GM12878 (cell line): ENCODE measurements around the gene CFB.

Experiments
- CHD4 ChIP-seq: fragments of 200-600 bp; sonication (generic); IDR thresholded peaks from 2 replicates; pipeline ENCODE4 v1.6.1; 2016; ENCODE audit warnings: mild to moderate bottlenecking
- PAX8 ChIP-seq: fragments of 450-650 bp; IDR thresholded peaks from 2 replicates; pipeline ENCODE4 v1.6.1; 2017; ENCODE audit warnings: mild to moderate bottlenecking, moderate library complexity
- RAD51 ChIP-seq: fragments of 450-650 bp; IDR thresholded peaks from 2 replicates; pipeline ENCODE4 v1.6.1; 2016; ENCODE audit warnings: moderate library complexity, mild to moderate bottlenecking, inconsistent platforms
- REST ChIP-seq: IDR thresholded peaks from 2 replicates; pipeline ENCODE4 v1.6.1; 2012; ENCODE audit warnings: mild to moderate bottlenecking, low read depth, low read length
- SIN3A ChIP-seq: IDR thresholded peaks from 2 replicates; pipeline ENCODE4 v1.6.1; 2012; ENCODE audit warnings: low read depth, low read length, improper control_type of control experiment
- TF ChIP-seq, protein P1 (sequence below): fragments of 450-650 bp; IDR thresholded peaks from 2 replicates; pipeline ENCODE4 v1.6.1; 2017; ENCODE audit warnings: mild to moderate bottlenecking, low read depth, inconsistent platforms; ENCODE audit not compliant: poor library complexity, severe bottlenecking

DNA sequence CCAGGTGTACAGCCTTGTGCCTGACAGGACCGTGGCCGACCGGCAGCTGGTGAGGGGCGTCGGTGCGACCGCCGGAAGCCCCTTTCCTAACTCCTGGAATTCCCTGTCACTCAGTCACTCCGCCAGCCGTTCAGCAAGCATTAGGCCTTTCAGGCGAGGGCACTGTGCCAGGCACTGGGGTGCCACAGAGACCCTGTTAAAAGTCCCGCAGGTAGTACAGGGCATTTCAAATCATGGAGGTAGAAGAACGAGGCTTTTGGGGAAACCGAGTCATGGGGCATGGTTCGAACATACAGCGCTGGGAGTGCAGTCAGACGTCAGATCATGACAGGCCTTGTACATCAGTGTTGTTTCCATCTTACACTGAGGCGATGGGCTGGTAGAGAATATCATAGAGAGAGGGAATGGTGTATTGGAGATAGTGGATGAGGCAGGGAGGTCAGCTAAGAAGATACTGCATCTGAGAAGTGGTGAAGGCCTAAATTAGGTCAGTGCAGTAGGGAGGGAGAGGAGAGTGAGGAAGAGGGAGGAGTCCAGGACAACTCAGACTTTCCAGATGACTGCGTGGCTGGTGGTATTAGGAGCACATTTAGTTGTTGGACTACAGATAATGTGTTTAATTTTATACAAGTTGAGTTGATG lies 26.9 kb downstream of the CFB start:
- TF ChIP-seq SIN3A (no peak), REST (no peak), RAD51 (no peak), CHD4 (no peak), PAX8 (no peak)
- TF ChIP-seq, protein P1, sequence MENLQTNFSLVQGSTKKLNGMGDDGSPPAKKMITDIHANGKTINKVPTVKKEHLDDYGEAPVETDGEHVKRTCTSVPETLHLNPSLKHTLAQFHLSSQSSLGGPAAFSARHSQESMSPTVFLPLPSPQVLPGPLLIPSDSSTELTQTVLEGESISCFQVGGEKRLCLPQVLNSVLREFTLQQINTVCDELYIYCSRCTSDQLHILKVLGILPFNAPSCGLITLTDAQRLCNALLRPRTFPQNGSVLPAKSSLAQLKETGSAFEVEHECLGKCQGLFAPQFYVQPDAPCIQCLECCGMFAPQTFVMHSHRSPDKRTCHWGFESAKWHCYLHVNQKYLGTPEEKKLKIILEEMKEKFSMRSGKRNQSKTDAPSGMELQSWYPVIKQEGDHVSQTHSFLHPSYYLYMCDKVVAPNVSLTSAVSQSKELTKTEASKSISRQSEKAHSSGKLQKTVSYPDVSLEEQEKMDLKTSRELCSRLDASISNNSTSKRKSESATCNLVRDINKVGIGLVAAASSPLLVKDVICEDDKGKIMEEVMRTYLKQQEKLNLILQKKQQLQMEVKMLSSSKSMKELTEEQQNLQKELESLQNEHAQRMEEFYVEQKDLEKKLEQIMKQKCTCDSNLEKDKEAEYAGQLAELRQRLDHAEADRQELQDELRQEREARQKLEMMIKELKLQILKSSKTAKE, result no peak
